Immature natural killer cell (primary cell): ENCODE data around the gene ATP13A1. TPM values are rescaled to one million over a fixed set of nuclear protein-coding genes. Genes with fewer than 3 reads are reported as not detected.
"Not testable (repeated sequence)": the region's sequence is repeated elsewhere in the genome, so short reads cannot be mapped to it uniquely, and the experiment has no call there.

ENCODE experiments used
- DNase-seq, 3 donors: peaks; one replicate each; pipeline ENCODE4 v3.0.0; 2022; ENCODE audit warnings: mixed read lengths in 1 of 3
- H3K27ac Mint-ChIP-seq, 6 donors: one replicate each; pipeline ENCODE4 v1.8.0; 2020; ENCODE audit warnings: mixed read lengths in 6 of 6, mild to moderate bottlenecking in 5 of 6, inconsistent platforms in 4 of 6, moderate library complexity in 3 of 6
- H3K27me3 Mint-ChIP-seq, 3 donors: one replicate each; pipeline ENCODE4 v1.8.0; 2020 to 2021; ENCODE audit warnings: low read depth in 3 of 3, mild to moderate bottlenecking in 3 of 3, mixed read lengths in 3 of 3, moderate library complexity in 3 of 3, inconsistent platforms in 1 of 3
- H3K36me3 Mint-ChIP-seq, 3 donors: one replicate each; pipeline ENCODE4 v1.8.0; 2020; ENCODE audit warnings: mixed read lengths in 3 of 3, inconsistent platforms in 2 of 3, mild to moderate bottlenecking in 2 of 3
- H3K4me1 Mint-ChIP-seq, 2 donors: one replicate each; pipeline ENCODE4 v1.8.0; 2020; ENCODE audit warnings: inconsistent platforms in 2 of 2, mild to moderate bottlenecking in 2 of 2, mixed read lengths in 2 of 2, moderate library complexity in 1 of 2
- H3K4me3 Mint-ChIP-seq, 5 donors: one replicate each; pipeline ENCODE4 v1.8.0; 2020; ENCODE audit warnings: mild to moderate bottlenecking in 5 of 5, mixed read lengths in 5 of 5, inconsistent platforms in 3 of 5, moderate library complexity in 3 of 5
- H3K9me3 Mint-ChIP-seq, 6 donors: one replicate each; pipeline ENCODE4 v1.8.0; 2020; ENCODE audit warnings: mild to moderate bottlenecking in 6 of 6, mixed read lengths in 6 of 6, inconsistent platforms in 4 of 6, moderate library complexity in 3 of 6
- polyA plus RNA-seq, 3 donors: library from polyadenylated mRNA; unstranded; fragments of 300-500 nt; fragmentation: Illumina TruSeq; gene quantifications; one replicate each; pipeline ENCODE4 v1.2.3, GENCODE V29; 2021

The ATP13A1 gene
- polyA plus RNA-seq, 3 donors from 2014 or later: 8.4 to 29.2 (median 18.6) TPM

DNA sequence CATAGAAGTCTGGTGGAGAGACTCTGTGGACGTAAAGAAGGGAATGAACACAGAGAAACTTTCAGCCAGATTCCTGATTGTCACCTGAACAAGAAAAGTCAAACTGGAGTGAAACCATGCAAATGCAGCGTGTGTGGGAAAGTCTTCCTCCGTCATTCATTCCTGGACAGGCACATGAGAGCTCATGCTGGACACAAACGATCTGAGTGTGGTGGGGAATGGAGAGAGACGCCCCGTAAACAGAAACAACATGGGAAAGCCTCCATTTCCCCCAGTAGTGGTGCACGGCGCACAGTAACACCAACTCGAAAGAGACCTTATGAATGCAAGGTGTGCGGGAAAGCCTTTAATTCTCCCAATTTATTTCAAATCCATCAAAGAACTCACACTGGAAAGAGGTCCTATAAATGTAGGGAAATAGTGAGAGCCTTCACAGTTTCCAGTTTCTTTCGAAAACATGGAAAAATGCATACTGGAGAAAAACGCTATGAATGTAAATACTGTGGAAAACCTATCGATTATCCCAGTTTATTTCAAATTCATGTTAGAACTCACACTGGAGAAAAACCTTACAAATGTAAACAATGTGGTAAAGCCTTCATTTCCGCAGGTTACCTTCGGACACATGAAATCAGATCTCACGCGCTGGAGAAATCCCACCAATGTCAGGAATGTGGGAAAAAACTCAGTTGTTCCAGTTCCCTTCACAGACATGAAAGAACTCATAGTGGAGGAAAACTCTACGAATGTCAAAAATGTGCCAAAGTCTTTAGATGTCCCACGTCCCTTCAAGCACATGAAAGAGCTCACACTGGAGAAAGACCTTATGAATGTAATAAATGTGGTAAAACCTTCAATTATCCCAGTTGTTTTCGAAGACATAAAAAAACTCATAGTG lies 15.9 kb upstream of the ATP13A1 start:
- Mint-ChIP-seq H3K36me3 (peaks cover 59 to 80% (median 74%) of the 10 kb centered on the region in 3 donors), H3K4me1 (peaks cover 22 to 54% of the 10 kb centered on the region in 2 donors), H3K4me3 (no peak overlapping the region), H3K27ac (peak overlapping the region in 1 of 6 donors; percentile 23), H3K27me3 (peaks cover 0 to 8% (median 3%) of the 10 kb centered on the region in 3 donors), H3K9me3 (peaks cover 11 to 60% (median 51%) of the 10 kb centered on the region in 6 donors)
- DNase-seq: no peak

DNA sequence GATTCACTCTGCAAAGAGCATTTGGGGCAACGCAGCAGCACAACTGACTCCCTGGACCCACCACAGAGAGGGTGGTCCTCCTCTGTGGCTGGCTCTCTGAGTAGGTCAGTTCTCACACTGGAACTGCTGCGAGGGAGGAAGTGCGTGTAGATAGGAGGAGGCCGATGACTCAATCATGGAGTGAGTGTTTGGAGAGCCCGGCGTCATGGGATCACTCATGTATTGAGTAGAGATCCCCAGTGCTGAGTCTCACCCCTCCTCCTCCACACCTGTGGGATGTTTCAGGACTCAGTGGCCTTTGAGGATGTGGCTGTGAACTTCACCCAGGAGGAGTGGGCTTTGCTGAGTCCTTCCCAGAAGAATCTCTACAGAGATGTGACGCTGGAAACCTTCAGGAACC lies 14.1 kb upstream of the ATP13A1 start:
- Mint-ChIP-seq H3K27ac (peak overlapping the region in 4 of 6 donors; percentile 30 to 62 (median 49)), H3K27me3 (peaks cover 0 to 3% (median 3%) of the 10 kb centered on the region in 3 donors), H3K4me1 (peaks cover 21 to 45% of the 10 kb centered on the region in 2 donors), H3K36me3 (peaks cover 53 to 73% (median 64%) of the 10 kb centered on the region in 3 donors), H3K9me3 (peaks cover 7 to 52% (median 40%) of the 10 kb centered on the region in 6 donors), H3K4me3 (no peak overlapping the region)
- DNase-seq: no peak

DNA sequence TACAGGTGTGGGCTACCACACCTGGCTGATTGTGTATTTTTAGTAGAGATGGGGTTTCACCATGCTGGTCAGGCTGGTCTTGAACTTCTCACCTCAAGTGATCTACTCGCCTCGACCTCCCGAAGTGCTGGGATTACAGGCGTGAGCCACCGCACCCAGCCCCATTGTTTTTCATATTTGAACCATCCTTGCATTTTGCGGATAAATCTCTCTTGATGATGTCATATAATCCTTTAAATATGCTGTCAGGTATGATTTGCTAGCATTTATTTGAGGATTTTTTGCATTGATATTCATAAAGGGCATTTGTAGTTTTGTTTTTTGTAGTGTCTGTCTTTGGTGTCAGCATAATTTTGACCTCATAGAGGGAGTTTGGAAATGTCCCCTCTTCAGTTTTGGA lies 10.8 kb upstream of the ATP13A1 start:
- Mint-ChIP-seq H3K9me3 (peaks cover 0 to 34% (median 27%) of the 10 kb centered on the region in 6 donors), H3K36me3 (peaks cover 37 to 63% (median 46%) of the 10 kb centered on the region in 3 donors), H3K27me3 (peaks cover 2 to 6% (median 3%) of the 10 kb centered on the region in 3 donors), H3K4me3 (peak overlapping the region in 3 of 5 donors; percentile 1 to 43 (median 6)), H3K4me1 (peaks cover 49 to 63% of the 10 kb centered on the region in 2 donors), H3K27ac (peak overlapping the region in 3 of 6 donors; percentile 19 to 72 (median 23))
- DNase-seq: no peak

DNA sequence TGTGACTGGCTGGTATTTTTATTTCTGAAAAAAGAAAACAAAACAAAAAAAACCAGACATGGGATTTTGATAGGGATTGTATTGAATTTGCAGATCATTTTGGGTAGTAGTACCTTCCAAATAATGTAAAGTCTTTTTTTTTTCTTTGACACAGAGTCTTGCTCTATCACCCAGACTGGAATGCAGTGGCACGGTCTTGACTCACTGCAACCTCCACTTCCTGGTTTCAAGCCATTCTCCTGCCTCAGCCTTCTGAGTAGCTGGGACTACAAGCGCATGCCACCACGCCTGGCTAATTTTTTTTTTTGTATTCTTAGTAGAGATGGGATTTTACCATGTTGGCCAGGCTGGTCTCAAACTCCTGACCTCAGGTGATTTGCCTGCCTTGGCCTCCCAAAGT lies 9.3 kb upstream of the ATP13A1 start:
- peaks cover 11 to 16% (median 11%) of the 10 kb centered on the region in 3 donors for H3K27me3 Mint-ChIP-seq
- H3K27ac Mint-ChIP-seq: no peak overlapping the region
- H3K9me3 Mint-ChIP-seq: peaks cover 0 to 23% (median 17%) of the 10 kb centered on the region in 6 donors
- DNase-seq: no peak
- peaks cover 57 to 66% of the 10 kb centered on the region in 2 donors for H3K4me1 Mint-ChIP-seq
- H3K4me3 Mint-ChIP-seq: no peak overlapping the region
- H3K36me3 Mint-ChIP-seq: peaks cover 26 to 48% (median 32%) of the 10 kb centered on the region in 3 donors

DNA sequence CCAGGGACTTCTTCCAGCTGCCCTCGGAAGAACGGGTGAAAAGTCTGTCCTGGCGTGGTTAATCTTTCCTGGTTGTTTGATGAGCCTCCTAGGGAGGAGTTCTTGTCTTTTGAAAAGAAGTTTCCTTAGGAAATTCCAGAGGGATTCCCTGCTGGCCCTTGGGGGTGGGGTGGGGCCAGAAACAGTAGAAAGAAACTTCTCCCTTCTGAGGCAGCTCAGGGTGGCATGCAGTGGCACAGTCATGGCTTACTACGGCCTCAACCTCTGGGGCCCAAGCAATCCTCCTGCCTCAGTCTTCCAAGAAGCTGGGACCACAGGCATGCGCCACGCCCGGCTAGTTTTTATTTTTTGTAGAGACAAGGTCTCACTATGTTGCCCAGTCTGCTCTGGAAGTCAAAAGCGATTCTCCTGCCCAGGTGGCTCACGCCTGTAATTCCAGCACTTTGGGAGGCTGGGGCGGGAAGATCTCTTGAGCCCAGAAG lies 6.6 kb upstream of the ATP13A1 start:
- Mint-ChIP-seq H3K4me1 (peaks cover 46 to 49% of the 10 kb centered on the region in 2 donors), H3K36me3 (peaks cover 4 to 20% (median 8%) of the 10 kb centered on the region in 3 donors), H3K27me3 (peaks cover 10 to 22% (median 11%) of the 10 kb centered on the region in 3 donors), H3K27ac (peak overlapping the region; percentile 85 to 98 (median 90)), H3K4me3 (peak overlapping the region; percentile 82 to 92 (median 87)), H3K9me3 (peaks cover 0 to 8% (median 2%) of the 10 kb centered on the region in 6 donors)
- DNase-seq: no peak

DNA sequence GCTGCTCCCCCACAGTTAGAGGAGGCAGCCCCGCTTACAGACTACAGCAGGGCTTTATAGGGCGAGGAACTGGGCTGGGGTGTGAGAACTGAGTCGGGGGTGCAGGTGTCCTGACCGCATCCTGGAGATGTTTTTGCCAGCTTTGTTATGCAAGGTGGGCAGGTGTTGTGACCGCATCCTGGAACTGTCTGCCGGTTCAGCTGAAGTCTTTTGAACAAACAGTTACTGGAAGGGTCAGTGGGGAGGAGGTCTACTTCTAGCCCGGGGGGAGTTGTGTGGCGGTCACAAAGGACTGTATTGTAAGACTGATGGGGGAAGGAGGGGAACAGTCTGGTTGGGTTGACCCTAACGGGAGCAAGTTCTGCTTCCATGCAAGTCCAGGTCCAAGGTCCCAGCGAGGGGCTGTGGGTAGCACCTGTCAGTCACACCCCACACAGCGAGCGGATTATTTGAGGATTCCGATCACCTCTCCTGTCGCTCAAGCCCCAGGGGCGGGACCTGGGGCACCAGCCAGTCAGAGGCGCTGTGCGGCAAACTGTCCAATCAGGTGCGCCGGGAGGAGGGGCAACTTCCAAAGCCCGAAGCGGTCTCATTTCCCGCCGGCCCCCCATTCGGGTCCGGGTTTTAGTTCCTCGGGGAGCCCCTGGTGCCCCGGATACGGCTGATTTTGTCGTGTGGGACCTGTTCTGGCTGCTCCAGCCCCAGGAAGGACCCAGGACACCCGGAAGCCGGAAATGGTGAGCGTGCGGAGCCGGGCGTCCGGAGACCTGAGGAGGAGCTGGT lies 4.9 kb upstream of the ATP13A1 start, which contains the start of gene ZNF101:
TSS of gene ZNF101 (plus strand) at position 610 of the 783 bp plus-strand sequence. CDS start at position 735, 125 bp downstream.
- Mint-ChIP-seq H3K9me3 (peaks cover 0 to 4% (median 2%) of the 10 kb centered on the region in 6 donors), H3K36me3 (peaks cover 0 to 12% (median 0%) of the 10 kb centered on the region in 3 donors), H3K27me3 (peaks cover 16 to 30% (median 17%) of the 10 kb centered on the region in 3 donors), H3K4me1 (peaks cover 44 to 50% of the 10 kb centered on the region in 2 donors), H3K27ac (peak within 1 kb of the TSS; percentile 90 to 98 (median 96)), H3K4me3 (peak within 1 kb of the TSS; percentile 87 to 95 (median 91))
- DNase-seq: peak; percentile 92 to 94 (median 93)

DNA sequence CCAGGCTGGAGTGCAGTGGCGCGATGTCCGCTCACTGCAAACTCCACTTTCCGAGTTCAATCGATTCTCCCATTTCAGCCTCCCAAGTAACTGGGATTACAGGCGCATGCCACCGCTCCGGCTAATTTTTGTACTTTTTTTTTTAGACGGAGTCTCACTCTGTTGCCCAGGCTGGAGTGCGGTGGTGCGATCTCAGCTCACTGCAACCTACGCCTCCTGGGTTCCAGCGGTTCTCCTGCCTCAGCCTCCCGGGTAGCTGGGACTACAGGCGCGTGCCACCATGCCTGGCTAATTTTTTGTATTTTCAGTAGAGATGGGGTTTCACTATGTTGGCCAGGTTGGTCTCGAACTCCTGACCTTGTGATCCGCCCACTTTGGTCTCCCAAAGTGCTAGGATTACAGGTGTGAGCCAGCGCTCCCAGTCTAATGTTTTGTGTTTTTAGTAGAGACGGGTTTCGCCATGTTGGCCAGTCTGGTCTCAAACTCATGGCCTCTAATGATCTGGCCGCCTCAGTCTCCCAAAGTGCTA lies 2.0 kb upstream of the ATP13A1 start:
- H3K9me3 Mint-ChIP-seq, H3K36me3 Mint-ChIP-seq, DNase-seq: not testable (repeated sequence)
- H3K27me3 Mint-ChIP-seq: peaks cover 19 to 30% (median 20%) of the 10 kb centered on the region in 3 donors
- peak overlapping the region; percentile 14 to 33 (median 27) for H3K4me3 Mint-ChIP-seq
- H3K27ac Mint-ChIP-seq: peak overlapping the region in 3 of 6 donors; percentile 24 to 64 (median 53)
- peaks cover 52 to 54% of the 10 kb centered on the region in 2 donors for H3K4me1 Mint-ChIP-seq

DNA sequence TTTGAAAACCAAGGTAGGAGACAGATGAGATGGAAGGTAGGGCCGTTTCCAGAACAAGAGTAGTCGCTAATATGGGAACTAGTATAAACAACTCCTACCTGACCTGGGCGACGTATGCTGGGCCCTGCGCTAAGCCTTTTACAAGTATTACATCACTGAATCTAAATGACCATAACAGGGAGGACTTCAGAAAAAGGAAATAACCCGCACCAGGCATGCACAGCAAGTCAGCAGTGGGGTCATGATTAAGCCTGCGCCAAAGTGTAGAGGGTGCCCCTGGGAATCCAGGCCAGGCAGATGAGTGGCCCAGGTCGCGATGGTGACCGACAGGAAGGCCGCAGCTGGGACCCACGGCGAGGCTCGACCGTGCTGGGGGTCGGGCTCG lies 613 bp downstream of the ATP13A1 start:
- Mint-ChIP-seq H3K4me3 (peak overlapping the region; percentile 88 to 94 (median 90)), H3K27me3 (peaks cover 9 to 15% (median 13%) of the 10 kb centered on the region in 3 donors), H3K36me3 (peaks cover 0 to 6% (median 5%) of the 10 kb centered on the region in 3 donors), H3K4me1 (peaks cover 35 to 39% of the 10 kb centered on the region in 2 donors), H3K9me3 (no peaks in the 10 kb centered on the region), H3K27ac (peak overlapping the region; percentile 87 to 96 (median 92))
- no peak for DNase-seq

DNA sequence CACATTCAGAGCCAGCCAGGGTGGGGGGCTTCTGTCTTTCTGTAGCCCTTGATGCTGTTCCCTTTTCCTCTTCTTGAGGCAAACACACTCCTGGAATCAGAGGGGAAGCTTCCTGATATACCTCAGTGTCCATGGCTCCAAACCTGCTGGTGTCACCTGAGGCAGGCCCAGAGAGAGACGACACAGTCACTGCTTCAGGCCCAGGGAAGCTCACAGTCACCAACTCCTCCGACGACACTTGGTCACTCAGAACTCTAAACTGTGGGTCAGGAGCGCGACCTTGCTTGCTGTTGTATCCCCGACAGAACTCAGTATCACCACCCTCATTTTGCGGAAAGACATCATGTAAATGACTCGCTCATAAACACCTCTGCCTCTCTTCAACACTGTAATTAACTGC lies 1.1 kb downstream of the ATP13A1 start:
- peak overlapping the region; percentile 87 to 96 (median 92) for H3K27ac Mint-ChIP-seq
- H3K4me3 Mint-ChIP-seq: peak overlapping the region; percentile 88 to 94 (median 90)
- DNase-seq: no peak
- H3K4me1 Mint-ChIP-seq: peaks cover 30 to 34% of the 10 kb centered on the region in 2 donors
- peaks cover 0 to 6% (median 5%) of the 10 kb centered on the region in 3 donors for H3K36me3 Mint-ChIP-seq
- H3K9me3 Mint-ChIP-seq: no peaks in the 10 kb centered on the region
- peaks cover 9 to 13% (median 13%) of the 10 kb centered on the region in 3 donors for H3K27me3 Mint-ChIP-seq

DNA sequence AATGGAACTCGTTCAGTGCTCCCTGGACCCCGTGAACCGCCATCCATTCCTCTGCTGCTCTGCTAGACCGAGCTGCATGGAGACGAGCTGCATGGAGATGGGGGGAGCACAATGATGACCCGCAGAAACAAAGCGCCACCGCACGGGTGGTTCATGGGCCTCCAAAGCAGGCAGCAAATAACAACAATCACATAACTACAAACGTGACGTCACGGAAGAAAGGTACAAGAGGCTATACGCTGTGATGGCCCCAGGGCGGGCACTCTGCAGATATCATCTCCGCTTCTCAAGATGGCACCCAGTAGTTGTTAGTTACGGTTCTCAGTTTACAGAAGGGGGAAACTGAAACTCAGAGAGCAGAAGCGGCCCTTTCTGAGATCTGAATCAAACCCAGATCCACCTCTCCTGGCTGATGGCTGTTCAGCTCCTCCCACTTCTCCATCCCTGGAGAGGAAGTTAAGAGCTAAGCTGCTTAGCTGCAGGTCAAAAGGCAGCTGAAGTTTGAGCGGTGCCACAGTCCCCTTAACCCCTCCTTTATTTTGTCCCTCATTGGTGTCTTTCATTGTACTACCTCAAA lies 1.7 kb downstream of the ATP13A1 start:
- Mint-ChIP-seq H3K4me3 (peak overlapping the region; percentile 88 to 94 (median 90)), H3K4me1 (peaks cover 28 to 34% of the 10 kb centered on the region in 2 donors), H3K9me3 (no peaks in the 10 kb centered on the region), H3K27ac (peak overlapping the region; percentile 18 to 96 (median 70)), H3K36me3 (peaks cover 0 to 6% (median 5%) of the 10 kb centered on the region in 3 donors), H3K27me3 (peaks cover 9 to 13% (median 12%) of the 10 kb centered on the region in 3 donors)
- no peak for DNase-seq

DNA sequence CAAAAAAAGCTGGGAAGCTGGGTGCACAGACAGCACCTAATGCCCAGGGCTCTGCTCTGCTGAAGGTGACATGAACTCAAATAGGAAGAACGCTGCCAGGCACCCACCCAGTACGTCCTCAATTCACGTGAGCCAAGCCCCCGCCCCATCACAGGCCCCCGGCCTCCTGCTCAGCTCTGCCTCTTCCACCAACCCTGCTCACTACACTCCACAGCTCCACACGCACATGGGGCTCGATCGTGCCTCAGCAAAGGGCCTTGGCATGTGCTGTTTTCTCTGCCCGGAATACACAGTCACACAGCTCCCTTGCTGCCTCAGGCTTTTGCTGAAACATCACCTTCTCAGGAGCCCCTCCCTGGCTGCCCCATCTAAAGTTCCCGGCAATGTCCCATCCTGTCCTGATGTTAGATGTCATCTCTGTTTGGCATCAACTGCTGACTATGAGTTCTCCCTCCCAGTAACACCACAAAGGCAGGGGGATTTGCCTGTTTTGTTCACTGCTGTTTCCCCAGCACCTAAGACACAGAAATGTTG lies 2.3 kb downstream of the ATP13A1 start:
- Mint-ChIP-seq H3K4me3 (peak overlapping the region; percentile 53 to 94 (median 90)), H3K27me3 (peaks cover 9 to 13% (median 9%) of the 10 kb centered on the region in 3 donors), H3K4me1 (peaks cover 26 to 34% of the 10 kb centered on the region in 2 donors), H3K9me3 (no peaks in the 10 kb centered on the region), H3K27ac (peak overlapping the region in 4 of 6 donors; percentile 47 to 90 (median 54)), H3K36me3 (peaks cover 0 to 6% (median 5%) of the 10 kb centered on the region in 3 donors)
- no peak for DNase-seq

DNA sequence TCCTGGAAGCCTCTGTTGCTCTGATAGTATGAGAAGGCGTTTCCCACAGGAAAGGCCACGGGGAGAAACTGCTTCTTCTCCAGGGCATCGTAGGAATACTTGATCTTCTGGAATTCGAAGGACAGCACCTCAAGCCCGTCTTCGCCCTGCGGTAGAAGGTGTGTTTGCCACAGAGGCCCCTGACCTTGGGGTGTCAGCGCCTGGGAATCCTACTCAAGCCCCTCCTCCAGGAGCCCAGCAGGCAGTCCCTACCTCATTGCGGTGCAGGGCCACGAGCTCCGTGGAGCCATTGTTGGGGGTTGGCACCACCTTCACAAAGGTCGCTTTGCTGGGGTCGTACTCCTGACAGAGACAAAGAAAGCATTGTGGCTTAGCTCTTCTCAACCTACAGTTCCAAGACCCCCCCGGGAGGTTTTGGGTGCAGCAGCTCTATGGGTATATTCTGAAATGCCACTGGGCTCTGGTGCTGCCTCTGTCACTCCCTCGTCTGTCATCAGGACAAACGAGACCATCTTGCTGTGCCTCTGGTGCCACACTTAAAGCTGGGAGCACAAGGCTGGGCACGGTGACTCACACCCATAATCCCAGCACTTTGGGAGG lies 3.7 kb downstream of the ATP13A1 start:
- H3K27me3 Mint-ChIP-seq: peaks cover 9 to 13% (median 9%) of the 10 kb centered on the region in 3 donors
- H3K4me3 Mint-ChIP-seq: no peak overlapping the region
- no peaks in the 10 kb centered on the region for H3K9me3 Mint-ChIP-seq
- no peak overlapping the region for H3K27ac Mint-ChIP-seq
- no peak for DNase-seq
- H3K4me1 Mint-ChIP-seq: peaks cover 26 to 34% of the 10 kb centered on the region in 2 donors
- peaks cover 4 to 11% (median 9%) of the 10 kb centered on the region in 3 donors for H3K36me3 Mint-ChIP-seq
